Stimulated activated CD4-positive, alpha-beta T cell treated with anti-CD3 and anti-CD28 coated beads, Interleukin-15, amount 100 ng/mL, for 1 hour (primary cell): ENCODE measurements around the gene IPO13.

Experiments used
- DNase-seq, 2 donors: peaks; one replicate each; pipeline ENCODE4 v3.0.0-alpha.2; 2020; ENCODE audit warnings: low read depth in 1 of 2, low spot score in 1 of 2

Gene IPO13

DNA sequence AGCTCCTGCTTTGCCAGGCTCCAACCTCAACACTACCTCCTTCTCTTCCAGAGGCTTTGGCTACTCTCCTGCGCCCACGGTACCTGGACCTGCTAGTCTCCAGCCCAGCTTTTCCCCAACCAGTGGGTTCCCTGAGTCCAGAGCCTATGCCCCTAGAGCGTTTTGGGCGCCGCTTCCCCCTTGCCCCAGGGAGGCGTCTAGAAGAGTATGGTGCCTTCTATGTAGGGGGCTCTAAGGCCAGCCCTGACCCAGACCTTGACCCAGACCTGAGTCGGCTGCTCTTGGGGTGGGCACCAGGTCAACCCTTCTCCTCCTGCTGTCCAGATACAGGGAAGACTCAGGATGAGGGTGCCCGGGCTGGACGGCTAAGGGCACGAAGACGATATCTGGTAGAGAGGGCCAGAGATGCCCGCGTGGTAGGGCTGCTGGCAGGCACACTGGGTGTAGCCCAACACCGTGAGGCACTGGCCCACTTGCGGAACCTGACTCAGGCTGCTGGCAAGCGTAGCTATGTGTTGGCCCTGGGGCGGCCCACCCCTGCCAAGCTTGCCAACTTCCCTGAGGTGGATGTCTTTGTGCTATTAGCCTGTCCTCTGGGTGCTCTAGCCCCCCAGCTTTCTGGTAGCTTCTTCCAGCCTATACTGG lies 24.7 kb downstream of the IPO13 start:
- DNase-seq: no peak

DNA sequence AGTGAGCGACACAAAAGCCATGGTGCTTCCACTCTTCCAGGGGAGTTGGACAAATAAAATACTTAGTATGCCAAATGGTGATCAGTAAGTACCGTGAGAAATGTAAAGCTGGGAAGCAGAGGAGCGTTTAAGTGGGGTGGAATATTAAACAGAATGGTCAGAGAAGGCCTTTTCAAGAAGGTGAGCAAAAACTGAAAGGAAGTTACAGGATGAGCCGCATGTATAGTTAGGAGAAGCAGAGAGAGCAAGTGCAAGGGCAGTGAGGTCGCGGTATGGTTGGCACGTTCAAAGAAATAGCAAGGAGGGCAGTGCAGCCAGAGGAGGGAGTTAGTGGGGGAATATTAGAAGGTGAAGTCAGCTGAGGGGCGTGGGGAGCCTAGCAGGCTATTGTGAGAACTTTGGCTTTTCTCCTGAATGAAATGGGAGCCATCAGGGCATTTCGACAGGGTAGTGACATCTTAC lies 27.3 kb downstream of the IPO13 start:
- no peak for DNase-seq

DNA sequence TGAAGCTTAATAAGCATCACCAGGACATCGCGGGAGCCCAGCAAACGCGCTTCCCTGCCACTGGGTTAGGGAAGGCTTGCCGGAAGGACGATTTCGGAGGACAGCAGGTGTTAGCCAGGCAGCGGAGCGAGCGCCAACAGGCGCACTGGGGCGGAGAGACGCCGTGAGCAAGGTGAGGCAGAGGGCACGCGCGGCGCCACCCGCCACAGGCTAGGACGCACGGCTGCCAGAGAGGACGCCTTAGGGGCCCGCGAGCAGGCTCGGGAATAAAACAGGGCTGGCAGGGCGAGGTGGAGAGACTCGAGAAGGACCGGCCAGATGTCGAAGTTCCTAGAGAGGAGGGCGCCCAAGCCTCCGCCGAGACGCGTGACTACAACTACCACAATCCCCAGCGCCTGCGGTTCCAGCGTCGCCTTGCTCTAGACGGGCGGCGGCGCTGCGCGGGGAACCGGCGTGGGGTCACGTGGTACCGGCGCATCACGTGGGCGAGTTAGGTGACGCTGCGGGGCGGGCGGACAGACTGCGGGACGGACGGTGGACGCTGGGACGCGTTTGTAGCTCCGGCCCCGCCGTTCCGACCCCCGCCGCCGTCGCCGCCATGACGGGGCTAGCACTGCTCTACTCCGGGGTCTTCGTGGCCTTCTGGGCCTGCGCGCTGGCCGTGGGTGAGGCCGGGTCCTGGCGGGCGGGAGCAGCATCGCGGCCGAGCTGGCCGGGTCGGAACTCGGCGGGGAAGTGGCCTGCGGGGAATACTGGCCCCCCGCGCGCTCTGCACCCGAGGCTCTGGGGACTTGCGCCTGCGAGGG lies 27.9 kb downstream of the IPO13 start, which contains the start of gene ATP6V0B:
Gene ATP6V0B, plus strand, starts transcription at position 518 of the 806 bp plus-strand sequence. Its CDS starts 81 bp downstream, at position 599.
- DNase-seq: peak; percentile 82 to 94

DNA sequence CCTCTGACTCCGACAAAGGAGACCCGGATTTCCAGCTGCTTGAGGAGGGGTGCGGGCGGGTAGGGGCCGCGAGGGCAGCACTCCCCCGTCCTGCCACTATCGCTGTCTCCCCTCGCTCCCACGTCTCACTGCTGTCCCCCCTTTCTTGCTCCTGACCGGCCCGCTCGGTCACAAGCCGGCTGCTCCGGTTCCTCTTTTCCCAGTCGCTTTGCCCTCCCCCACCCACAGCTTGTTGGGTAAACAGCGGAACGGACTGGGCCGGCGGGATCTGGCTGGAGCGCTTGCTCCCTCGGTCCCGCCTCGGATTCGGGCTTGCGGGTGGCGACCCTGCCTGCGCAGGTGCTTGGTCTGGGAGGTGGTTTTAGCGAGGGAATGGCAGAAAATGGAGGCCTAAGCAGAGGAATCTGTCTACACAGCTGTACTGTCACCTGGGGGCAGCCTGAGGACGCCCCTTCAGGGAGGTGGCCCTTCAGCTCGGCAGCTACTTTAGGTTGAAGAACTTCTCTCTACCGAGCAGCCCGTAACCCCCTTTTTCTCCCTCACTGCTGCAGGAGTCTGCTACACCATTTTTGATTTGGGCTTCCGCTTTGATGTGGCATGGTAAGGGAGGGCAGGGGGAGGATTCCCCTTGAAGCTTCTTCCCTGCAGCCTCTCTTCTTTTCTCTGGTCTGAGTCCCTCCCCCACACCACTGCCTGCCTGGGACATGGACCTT lies 28.7 kb downstream of the IPO13 start:
- DNase-seq: no peak

DNA sequence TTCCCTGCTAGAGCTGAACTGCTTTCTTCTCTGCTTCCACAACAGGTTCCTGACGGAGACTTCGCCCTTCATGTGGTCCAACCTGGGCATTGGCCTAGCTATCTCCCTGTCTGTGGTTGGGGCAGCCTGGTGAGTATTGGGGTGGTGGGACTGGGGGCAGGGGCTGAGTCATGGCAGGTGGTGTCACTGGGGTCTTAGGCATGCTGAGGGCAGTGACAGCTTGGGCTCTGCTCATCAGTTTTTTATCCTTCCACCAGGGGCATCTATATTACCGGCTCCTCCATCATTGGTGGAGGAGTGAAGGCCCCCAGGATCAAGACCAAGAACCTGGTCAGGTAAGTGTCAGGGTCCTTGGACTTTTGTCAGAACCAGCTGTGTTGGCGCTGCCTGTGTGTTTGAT lies 29.3 kb downstream of the IPO13 start:
- no peak for DNase-seq

DNA sequence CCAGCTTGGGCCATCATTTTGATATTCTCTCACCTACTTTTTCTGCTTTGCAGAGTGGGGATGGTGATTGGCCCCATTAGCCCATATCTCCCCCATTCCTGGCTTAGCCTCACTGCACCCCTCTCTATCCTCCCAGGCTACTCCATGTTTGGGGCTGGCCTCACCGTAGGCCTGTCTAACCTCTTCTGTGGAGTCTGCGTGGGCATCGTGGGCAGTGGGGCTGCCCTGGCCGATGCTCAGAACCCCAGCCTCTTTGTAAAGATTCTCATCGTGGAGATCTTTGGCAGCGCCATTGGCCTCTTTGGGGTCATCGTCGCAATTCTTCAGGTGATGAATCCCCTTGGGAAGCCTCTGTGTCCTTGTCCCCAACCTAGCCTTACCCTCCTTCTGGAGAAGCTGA lies 30.1 kb downstream of the IPO13 start:
- DNase-seq: no peak

DNA sequence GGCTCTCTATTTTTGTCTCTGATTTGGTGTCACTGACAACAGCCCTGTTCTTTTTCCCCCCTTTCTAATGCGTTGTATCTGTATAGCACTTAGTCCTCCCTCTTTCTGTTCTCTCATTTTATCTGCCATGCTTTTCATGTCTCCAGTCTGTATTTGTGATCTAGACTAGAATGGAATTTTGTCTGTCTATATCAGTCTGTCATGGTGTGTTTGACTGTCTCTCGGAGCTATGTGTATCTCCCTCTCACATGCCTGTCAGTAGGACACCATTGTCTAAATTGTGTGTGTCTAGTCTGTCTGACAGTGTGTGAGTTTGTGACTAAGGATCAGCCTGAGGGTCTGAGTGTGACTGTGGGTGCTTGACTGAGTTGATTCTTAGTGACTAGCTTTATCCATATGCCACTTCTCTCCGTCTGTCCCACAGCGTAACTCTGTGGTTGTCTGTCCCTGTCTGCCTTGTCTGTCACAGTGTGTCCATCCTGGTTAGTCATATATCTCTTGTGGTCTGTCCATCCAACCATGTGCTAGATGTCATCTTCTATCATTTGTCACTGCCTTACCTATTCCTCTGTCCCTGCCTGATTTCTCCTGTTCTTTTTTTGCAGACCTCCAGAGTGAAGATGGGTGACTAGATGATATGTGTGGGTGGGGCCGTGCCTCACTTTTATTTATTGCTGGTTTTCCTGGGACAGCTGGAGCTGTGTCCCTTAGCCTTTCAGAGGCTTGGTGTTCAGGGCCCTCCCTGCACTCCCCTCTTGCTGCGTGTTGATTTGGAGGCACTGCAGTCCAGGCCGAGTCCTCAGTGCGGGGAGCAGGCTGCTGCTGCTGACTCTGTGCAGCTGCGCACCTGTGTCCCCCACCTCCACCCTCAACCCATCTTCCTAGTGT lies 30.9 kb downstream of the IPO13 start:
- DNase-seq: no peak

DNA sequence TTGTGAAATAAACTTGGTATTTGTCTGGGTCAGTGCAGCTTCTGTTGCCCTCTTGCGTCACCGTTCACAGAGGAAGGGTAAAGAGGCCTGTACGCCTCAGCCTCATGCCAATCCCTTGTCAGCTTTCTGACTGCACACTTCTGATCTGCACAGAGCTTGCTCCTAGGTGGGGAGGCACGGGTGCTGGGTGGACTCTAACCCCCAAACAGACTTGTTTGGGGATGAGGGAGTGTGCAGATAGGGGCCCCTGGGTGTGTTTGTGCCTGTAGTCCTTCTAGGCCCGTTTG lies 31.5 kb downstream of the IPO13 start:
- no peak for DNase-seq

DNA sequence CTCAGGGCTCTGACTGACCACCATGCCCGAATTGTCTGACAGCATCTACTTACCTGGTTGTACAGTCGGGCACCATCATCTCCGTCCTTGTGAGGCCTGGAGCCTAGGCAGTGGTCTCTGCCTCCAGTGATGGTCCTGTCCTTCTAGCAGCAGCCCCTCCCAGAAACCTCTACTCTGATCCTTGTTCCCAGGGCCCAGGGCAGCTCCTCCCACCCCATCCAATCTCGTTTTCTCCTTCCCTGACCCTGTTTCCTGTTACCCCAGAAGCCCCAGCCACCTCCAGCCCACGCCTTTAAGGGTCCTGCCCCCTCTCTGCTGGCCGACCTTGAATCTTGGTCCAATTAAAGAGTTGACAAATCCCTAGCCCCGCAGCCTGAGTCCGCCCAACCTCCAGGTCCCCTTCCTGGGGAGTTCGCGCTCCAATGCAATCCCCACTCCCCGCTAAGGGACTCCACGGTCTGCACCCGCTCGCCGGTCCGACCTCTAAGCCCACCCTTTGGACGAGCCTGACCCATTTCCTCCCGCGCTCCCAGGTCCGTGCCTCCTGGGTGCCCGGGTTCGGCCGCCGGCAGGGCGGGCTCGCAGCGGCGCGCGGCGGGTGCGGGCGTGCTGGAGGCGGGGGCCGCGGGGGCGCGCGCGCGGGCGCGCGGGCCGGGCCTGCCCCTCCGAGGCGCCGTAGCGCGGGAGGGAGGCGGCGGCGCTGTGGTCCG lies 32.0 kb downstream of the IPO13 start, which contains the start of gene B4GALT2:
Gene B4GALT2, plus strand, starts transcription at position 660 of the 710 bp plus-strand sequence. CDS start 1,951 bp downstream, outside the sequence.
- no peak for DNase-seq

DNA sequence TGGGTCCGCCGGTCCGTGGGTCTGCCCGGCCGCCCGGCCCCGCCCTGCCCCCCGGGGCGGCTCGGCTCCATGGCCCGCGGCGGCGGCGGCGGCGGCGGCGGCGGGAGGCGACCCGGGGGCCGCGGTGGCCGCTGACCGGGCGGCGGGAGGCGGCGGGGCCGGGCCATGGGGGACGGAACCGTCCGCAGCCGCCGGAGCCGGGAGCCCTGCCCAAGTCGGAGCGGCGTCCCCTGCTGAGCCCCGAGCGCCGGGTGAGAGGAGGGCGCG lies 32.4 kb downstream of the IPO13 start:
- no peak for DNase-seq

DNA sequence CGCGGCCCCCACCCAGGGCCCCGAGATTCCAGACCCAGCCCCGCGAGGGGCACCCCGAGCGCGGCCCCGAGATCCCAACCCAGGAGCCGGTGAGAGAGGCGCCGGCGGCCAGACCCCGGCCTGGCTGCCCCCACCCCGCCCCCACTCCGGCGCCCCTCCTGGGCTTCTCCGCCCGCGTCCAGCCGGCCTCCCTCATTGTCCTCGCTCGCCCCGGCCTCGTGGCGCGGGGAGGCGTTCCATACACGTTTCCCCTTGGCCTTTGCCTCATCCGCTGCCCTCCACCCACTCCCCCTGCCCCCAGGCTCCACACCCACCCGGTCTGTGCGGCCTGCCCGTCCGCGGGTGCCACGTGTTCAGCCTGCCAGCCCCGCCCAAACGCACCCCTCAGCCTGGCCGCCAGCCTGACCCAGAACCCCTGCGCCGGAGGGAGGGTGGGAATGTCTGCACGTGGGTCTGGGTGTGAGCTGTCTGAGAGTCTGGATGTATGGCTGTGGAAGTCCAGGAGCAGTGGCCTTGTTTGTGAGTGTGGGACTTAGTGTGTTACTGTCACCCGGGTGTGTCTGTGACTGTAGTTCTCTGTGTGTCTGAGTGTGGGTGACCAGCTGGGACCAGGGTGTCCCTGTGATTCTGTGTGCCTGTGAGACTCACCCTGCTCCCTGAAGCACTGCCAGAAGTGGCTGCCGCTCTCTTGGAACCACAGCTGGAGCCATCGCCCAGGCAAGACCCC lies 32.9 kb downstream of the IPO13 start:
- DNase-seq: no peak

DNA sequence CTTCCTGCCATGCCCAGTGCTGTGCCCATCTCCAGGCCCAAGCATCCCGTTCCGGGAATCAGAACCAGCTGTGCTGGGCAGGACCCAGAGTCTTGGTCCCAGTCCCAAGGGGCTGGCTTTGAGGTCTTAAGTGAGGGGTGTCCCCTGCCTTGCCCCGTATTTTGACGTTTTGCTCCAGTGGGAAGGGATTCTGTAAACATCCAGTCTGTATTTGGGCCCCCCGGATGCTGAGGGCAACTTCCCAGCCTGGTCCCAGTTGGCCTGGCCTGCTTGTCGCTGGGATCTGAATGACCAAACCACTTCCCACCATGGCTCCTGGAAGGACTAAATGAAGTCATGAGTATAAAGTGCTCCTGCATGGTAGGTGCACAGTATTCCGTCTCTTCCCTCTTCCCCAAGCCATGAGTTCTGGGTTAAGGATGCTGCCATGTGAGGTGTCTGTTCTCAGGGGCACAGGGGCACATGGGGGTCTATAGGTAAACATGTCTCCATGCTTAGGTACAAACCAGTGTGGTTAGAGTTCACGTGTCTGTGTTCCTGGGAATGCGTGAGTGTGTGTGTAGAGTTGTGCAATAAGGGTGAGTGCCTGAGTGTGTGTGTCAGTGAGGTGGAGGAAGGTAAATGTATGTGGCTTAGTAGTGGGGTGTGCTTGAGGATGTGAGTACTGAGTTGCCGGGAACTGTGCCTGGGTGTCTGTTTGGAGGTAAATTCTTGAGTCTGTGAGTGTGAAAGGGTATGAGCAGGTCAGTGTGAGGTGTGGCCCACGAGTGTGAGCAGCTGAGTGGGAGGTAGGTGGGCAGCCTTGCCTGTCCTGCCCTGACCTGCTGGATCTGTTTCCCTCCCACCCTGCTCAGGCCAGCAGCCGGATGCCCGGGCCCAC lies 33.7 kb downstream of the IPO13 start:
- DNase-seq: no peak

DNA sequence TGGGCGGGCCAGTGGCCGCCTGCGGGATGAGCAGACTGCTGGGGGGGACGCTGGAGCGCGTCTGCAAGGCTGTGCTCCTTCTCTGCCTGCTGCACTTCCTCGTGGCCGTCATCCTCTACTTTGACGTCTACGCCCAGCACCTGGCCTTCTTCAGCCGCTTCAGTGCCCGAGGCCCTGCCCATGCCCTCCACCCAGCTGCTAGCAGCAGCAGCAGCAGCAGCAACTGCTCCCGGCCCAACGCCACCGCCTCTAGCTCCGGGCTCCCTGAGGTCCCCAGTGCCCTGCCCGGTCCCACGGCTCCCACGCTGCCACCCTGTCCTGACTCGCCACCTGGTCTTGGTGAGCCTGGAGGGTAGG lies 34.4 kb downstream of the IPO13 start:
- no peak for DNase-seq

DNA sequence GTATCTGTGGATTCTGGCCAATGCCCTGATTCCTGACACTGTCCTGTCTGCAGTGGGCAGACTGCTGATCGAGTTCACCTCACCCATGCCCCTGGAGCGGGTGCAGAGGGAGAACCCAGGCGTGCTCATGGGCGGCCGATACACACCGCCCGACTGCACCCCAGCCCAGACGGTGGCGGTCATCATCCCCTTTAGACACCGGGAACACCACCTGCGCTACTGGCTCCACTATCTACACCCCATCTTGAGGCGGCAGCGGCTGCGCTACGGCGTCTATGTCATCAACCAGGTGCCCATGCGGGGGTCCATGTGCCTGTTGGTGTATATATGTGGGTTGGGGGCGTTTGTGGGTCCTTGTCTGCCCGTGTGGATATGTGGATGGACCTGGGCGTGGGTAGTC lies 34.9 kb downstream of the IPO13 start:
- DNase-seq: no peak

DNA sequence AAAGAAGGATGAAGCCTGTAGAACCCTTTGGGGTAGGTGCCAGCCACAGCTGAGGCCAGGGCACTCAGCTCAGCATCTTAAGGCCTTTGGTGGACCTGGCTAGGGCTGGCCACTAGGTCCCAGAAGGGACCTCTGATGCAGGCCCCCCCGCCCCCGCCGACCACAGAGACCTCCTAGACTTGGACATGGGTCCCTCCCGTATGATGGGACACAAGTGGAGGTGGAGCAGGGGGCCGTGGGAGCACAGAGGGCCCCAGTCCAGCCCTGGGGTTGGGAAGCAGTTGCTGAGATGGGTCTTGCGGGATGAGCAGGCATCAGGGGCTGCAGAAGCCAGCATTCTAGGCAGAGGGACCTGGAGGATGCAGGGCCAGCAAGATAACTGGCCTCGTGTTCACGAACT lies 35.5 kb downstream of the IPO13 start:
- no peak for DNase-seq

DNA sequence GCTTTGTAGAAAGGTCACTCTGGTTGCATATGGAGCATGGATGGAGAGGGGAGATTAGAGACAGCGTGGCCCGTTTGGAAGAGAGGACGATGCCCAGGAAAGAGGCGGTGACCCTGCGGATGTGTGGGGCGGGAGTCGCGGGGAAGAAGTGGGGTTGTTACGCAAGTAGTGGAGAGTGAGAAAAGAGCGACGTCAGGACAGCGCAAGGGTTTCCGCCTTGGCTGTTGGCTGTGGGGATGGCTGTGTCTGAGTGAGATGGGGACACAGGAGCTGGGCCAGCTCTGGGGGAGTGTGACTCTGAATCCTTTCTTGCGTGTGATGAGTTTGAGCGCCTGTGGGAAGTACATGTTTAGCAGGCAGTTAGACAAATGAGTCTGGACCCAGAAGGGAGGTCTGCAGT lies 36.1 kb downstream of the IPO13 start:
- no peak for DNase-seq

DNA sequence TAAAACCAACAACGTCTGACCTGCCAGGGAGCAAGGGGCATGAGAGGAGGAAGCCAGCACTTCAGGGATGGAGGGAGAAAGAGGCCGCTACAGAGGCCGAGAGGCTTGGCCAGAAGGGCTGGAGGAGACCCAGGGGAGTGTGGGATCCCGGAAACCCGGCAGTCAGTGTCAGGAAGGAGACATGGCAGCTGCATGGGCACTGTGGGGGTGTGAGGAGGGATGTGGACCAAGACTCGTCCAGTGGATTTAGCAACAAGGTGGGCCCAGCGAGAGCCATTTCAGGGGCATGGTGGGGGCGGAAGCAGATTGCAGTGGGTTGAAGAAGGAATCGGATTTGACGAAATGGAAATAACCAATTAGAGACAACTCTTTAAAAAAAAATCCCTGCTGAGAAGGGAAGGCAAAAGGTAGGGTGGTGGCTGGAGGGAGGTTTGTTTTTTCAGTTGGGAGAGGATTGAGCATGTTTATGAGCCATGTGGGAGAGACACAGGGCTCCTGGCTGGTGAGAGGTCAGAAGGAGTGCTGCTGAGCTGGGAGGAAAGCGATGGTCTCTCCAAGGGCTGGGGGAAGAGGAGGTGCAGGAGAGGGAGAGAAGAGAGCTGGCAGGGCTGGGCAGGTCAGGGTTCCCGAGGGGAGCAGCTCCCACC lies 36.6 kb downstream of the IPO13 start:
- DNase-seq: no peak

DNA sequence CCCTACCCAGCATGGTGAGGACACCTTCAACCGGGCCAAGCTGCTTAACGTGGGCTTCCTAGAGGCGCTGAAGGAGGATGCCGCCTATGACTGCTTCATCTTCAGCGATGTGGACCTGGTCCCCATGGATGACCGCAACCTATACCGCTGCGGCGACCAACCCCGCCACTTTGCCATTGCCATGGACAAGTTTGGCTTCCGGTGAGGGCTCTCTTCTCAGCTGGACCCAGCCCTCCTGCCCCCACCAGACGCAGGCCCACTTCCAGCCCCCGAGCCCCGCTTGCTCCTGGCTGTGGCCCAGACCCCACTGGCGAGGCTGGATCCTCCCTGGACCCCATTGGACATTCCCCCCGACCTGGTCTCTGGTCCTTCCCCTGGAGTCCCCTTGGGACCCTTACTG lies 38.1 kb downstream of the IPO13 start:
- DNase-seq: no peak
